HCT116 (cell line): ENCODE measurements around the gene C2orf81. TPM values are rescaled to one million over a fixed set of nuclear protein-coding genes. Genes with fewer than 3 reads are reported as not detected.

Experiments used
- ATAC-seq: fragments of 200-7000 bp; cut with Tn5 transposase; 2 replicates; pipeline ENCODE4 v1.9.1; 2020; ENCODE audit warnings: mild to moderate bottlenecking, moderate library complexity
- BruUV-seq: library from RNA; stranded (reverse); fragments of 400-500 nt; replicated peaks from 2 replicates; lab custom pipeline; 2021; lab: Mats Ljungman, UMichigan
- CTCF ChIA-PET: fragments of 300-600 bp; sonication (Branson Sonifier 250); formaldehyde crosslinking; loops from one replicate; lab custom pipeline; 2021; ENCODE audit warnings: antibody characterized with exemption; lab: Charles Lee
- POLR2A ChIA-PET: fragments of 300-600, 350-600 bp; sonication (Branson Sonifier 250); formaldehyde crosslinking; loops from one replicate; lab custom pipeline; 2021; ENCODE audit warnings: antibody characterized with exemption; lab: Charles Lee
- RAD21 ChIA-PET, 2 experiments: fragments of 300-600 bp; sonication (Branson Sonifier 250); formaldehyde crosslinking; loops; one replicate each; lab custom pipeline; 2023; ENCODE audit warnings: low total read pairs in 2 of 2; ENCODE audit not compliant: uncharacterized antibody in 2 of 2, unreplicated experiment in 2 of 2, low non-redundant PET in 1 of 2; lab: Charles Lee
- DNase-seq: peaks from one replicate; pipeline ENCODE4 v3.0.0-alpha.2; 2010; ENCODE audit warnings: low read depth, low spot score
- H2AFZ ChIP-seq: fragments of 200-600 bp; shearing (Covaris generic), sonication (generic); 2 replicates; pipeline ENCODE4 v1.6.1; 2017; ENCODE audit warnings: low read depth, mixed run types, mixed read lengths, antibody characterized with exemption, low read length; ENCODE audit not compliant: poor library complexity, severe bottlenecking
- H3K27ac ChIP-seq: 2 replicates; pipeline ENCODE4 v1.5.1; 2012; ENCODE audit warnings: low read depth, low read length
- H3K27me3 ChIP-seq: fragments of 200-600 bp; sonication (generic); 2 replicates; pipeline ENCODE4 v1.6.1; 2016; ENCODE audit warnings: mixed run types, low read length, mixed read lengths; ENCODE audit not compliant: insufficient read depth
- H3K36me3 ChIP-seq, 2 experiments: fragments of 200-500 bp in 1 of 2; fragments of 200-600 bp in 1 of 2; sonication (Bioruptor generic) in 1 of 2; sonication (generic) in 1 of 2; 2 replicates each; pipeline versions ENCODE4 v1.5.1 to v1.6.1; 2014 to 2016; ENCODE audit warnings: low read length in 2 of 2, inconsistent platforms in 1 of 2, mixed read lengths in 1 of 2, mixed run types in 1 of 2; ENCODE audit not compliant: insufficient read depth in 2 of 2, control insufficient read depth in 1 of 2
- H3K4me1 ChIP-seq, 2 experiments: fragments of 200-600 bp in 1 of 2; sonication (generic) in 1 of 2; 2 replicates each; pipeline versions ENCODE4 v1.5.1 to v1.6.1; 2012 to 2017; ENCODE audit warnings: low read length in 2 of 2, inconsistent platforms in 1 of 2, mild to moderate bottlenecking in 1 of 2, mixed read lengths in 1 of 2, mixed run types in 1 of 2, moderate library complexity in 1 of 2; ENCODE audit not compliant: insufficient read depth in 2 of 2, control insufficient read depth in 1 of 2
- H3K4me2 ChIP-seq: fragments of 200-600 bp; sonication (generic); 2 replicates; pipeline ENCODE4 v1.6.1; 2017; ENCODE audit warnings: mixed run types, low read length, mixed read lengths
- H3K4me3 ChIP-seq, 2 experiments: fragments of 200-600 bp in 1 of 2; sonication (generic) in 1 of 2; replicated peaks in 1 of 2; 2 replicates each; pipeline ENCODE4 v1.5.1; 2011 to 2016; ENCODE audit warnings: low read length in 2 of 2, control low read depth in 1 of 2, low read depth in 1 of 2, mild to moderate bottlenecking in 1 of 2, mixed read lengths in 1 of 2, mixed run types in 1 of 2
- H3K79me2 ChIP-seq: fragments of 200-600 bp; sonication (generic); 2 replicates; pipeline ENCODE4 v1.6.1; 2017; ENCODE audit warnings: mild to moderate bottlenecking, mixed run types, low read length, moderate library complexity, mixed read lengths; ENCODE audit not compliant: insufficient read depth
- H3K9ac ChIP-seq: fragments of 200-600 bp; sonication (generic); 2 replicates; pipeline ENCODE4 v1.6.1; 2016; ENCODE audit warnings: low read length, mixed read lengths
- H3K9me2 ChIP-seq: fragments of 200-600 bp; sonication (generic), shearing (Covaris generic); 2 replicates; pipeline ENCODE4 v1.6.1; 2017; ENCODE audit warnings: mixed run types, mild to moderate bottlenecking, moderate library complexity; ENCODE audit not compliant: insufficient read depth
- H3K9me3 ChIP-seq, 2 experiments: fragments of 200-500 bp in 1 of 2; fragments of 200-600 bp in 1 of 2; sonication (Bioruptor generic) in 1 of 2; sonication (generic) in 1 of 2; 2 replicates each; pipeline ENCODE4 v1.6.1; 2014 to 2017; ENCODE audit warnings: low read length in 2 of 2, mixed read lengths in 2 of 2, inconsistent platforms in 1 of 2, low read depth in 1 of 2, mild to moderate bottlenecking in 1 of 2, mixed run types in 1 of 2, moderate library complexity in 1 of 2; ENCODE audit not compliant: control insufficient read depth in 1 of 2, insufficient read depth in 1 of 2
- H4K20me1 ChIP-seq: fragments of 200-600 bp; sonication (generic), shearing (Covaris generic); 2 replicates; pipeline ENCODE4 v1.6.1; 2017; ENCODE audit warnings: mixed run types, mild to moderate bottlenecking, moderate library complexity; ENCODE audit not compliant: insufficient read depth
- CEBPB ChIP-seq: IDR thresholded peaks from 2 replicates; pipeline ENCODE4 v1.6.1; 2012; ENCODE audit warnings: low read depth
- EGR1 ChIP-seq: IDR thresholded peaks from 2 replicates; pipeline ENCODE4 v1.6.1; 2012; ENCODE audit warnings: low read depth
- EZH2 ChIP-seq: fragments of 200-600 bp; sonication (generic); IDR thresholded peaks from 2 replicates; pipeline ENCODE4 v1.6.1; 2017; ENCODE audit warnings: antibody characterized with exemption, mixed run types
- FOSL1 ChIP-seq: IDR thresholded peaks from 2 replicates; pipeline ENCODE4 v1.6.1; 2012; ENCODE audit warnings: low read depth
- JUND ChIP-seq: IDR thresholded peaks from 2 replicates; pipeline ENCODE4 v1.6.1; 2012
- POLR2AphosphoS5 ChIP-seq: IDR thresholded peaks from 2 replicates; pipeline ENCODE4 v1.6.1; 2011; ENCODE audit warnings: mild to moderate bottlenecking, low read depth, low read length, moderate library complexity
- SIN3A ChIP-seq: IDR thresholded peaks from 2 replicates; pipeline ENCODE4 v1.6.1; 2012; ENCODE audit warnings: low read depth
- TCF7L2 ChIP-seq: IDR thresholded peaks from 2 replicates; pipeline ENCODE4 v1.7.0; 2011; ENCODE audit warnings: borderline replicate concordance, inconsistent platforms; ENCODE audit not compliant: insufficient read depth, insufficient read length; ENCODE audit errors: extremely low read depth
- ZFX ChIP-seq: fragments of 450-650 bp; IDR thresholded peaks from 2 replicates; pipeline ENCODE4 v1.6.1; 2017
- ZNF274 ChIP-seq: fragments of 200-500 bp; sonication (Bioruptor generic); IDR thresholded peaks from 2 replicates; pipeline ENCODE4 v1.6.1; 2014; ENCODE audit warnings: mild to moderate bottlenecking, low read depth, low read length, inconsistent platforms
- intact Hi-C: fragments of 100-400 bp; cut with micrococcal nuclease; formaldehyde crosslinking; loops from 2 replicates; pipeline ENCODE4 v1.10.0; 2022
- total RNA-seq: library from RNA; stranded (reverse); gene quantifications from one replicate; pipeline ENCODE4 v1.2.1, GENCODE V29; 2021; ENCODE audit not compliant: unreplicated experiment
- TF ChIP-seq, protein P1 (sequence below): IDR thresholded peaks from 2 replicates; pipeline ENCODE4 v1.6.1; 2012

Gene C2orf81
- total RNA-seq, 1 experiment from 2014 or later = 6.5 TPM

DNA sequence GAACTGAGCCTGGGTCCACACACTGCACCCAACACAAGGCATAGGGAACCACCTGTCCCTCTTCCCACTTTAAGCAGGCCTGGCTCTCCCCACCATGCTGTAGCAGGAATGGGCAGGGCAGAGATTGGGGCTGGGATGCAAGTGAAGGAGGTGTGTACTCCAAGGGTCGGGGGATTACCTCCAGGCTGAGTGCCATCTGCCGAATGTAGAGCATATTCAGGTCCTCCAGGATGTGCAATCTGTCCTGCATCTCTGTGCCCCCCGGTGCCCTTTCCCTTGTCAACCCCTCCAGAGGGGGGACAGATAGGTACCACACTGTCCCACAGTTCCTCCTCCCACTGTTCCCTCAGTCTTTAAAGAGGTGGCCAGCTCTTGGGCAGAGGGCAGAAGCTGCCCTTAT, 18.0 kb upstream of the C2orf81 start (continued):
- TF ChIP-seq, protein P1, sequence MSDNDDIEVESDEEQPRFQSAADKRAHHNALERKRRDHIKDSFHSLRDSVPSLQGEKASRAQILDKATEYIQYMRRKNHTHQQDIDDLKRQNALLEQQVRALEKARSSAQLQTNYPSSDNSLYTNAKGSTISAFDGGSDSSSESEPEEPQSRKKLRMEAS = no peak
- TF ChIP-seq CEBPB = no peak
- TF ChIP-seq TCF7L2 = no peak
- no peak for TF ChIP-seq POLR2AphosphoS5
- TF ChIP-seq JUND = no peak
- no peak for TF ChIP-seq FOSL1
- no peak for TF ChIP-seq EZH2
- TF ChIP-seq ZFX = no peak
- no peak for TF ChIP-seq EGR1
- TF ChIP-seq ZNF274 = no peak
- TF ChIP-seq SIN3A = no peak

DNA sequence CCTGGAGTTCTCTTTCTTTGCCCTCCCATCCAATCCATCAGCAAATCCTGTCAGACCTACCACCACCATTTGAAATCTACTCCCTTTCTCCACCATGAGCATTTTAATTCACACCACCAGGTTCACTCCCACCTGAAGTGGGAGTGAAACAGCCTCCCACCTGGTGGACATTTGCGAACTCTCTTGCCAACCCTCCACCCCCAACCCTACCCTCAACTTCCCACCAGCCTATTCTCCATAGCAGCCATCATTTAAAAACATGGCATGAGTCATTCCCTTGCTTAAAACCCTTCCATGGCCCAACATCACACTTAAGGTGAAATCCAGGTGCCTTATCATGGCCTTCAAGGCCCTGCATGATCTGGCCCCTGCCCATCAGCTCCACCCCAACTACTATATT, 16.8 kb upstream of the C2orf81 start:
- Histone ChIP-seq H3K4me2 (no peak overlapping the region), H3K9ac (no peak overlapping the region), H3K4me3 (no peak overlapping the region), H3K4me1 (peaks cover 15 to 32% of the 10 kb centered on the region in 2 experiments), H3K9me3 (no peaks in the 10 kb centered on the region), H2AFZ (no peak overlapping the region), H4K20me1 (no peaks in the 10 kb centered on the region; the same call in 1 of the 2 replicates), H3K79me2 (peaks cover 75% of the 10 kb centered on the region), H3K36me3 (peaks cover 0 to 13% of the 10 kb centered on the region in 2 experiments; a peak in 1 of 4 replicates), H3K9me2 (no peaks in the 10 kb centered on the region), H3K27me3 (no peaks in the 10 kb centered on the region), H3K27ac (no peak overlapping the region)
- ATAC-seq (no peak), DNase-seq (no peak)
- ChIA-PET RAD21 (no interaction called here), CTCF (no interaction called here), POLR2A (no interaction called here)
- BruUV-seq = no TSS peak
- intact Hi-C loops = no loop called here
- TF ChIP-seq FOSL1 (no peak), ZFX (no peak)
